NCI-H2171 (cell line): ENCODE measurements around the gene C12orf76.

Experiments used
- DNase-seq: peaks from one replicate; lab custom pipeline; 2025; lab: John Stamatoyannopoulos, UW

The C12orf76 gene

GRCh38 chr12:109995686-109996482, 52.4 kb downstream of the C12orf76 start, which contains the start of gene GIT2:
Gene GIT2 (minus strand): TSS chr12:109996368. CDS start chr12:109996224, 144 bp downstream.
- peak; percentile 92 for DNase-seq

GRCh38 chr12:109995361-109995685, 53.0 kb downstream of the C12orf76 start:
- no peak for DNase-seq

GRCh38 chr12:109994401-109995175, 53.7 kb downstream of the C12orf76 start:
- no peak for DNase-seq

GRCh38 chr12:109993091-109993490, 55.2 kb downstream of the C12orf76 start:
- no peak for DNase-seq

GRCh38 chr12:109991586-109991985, 56.7 kb downstream of the C12orf76 start:
- DNase-seq: no peak
